ENCODE results near the gene KRTAP10-11. TPM values are rescaled to one million over a fixed set of nuclear protein-coding genes. Genes with fewer than 3 reads are reported as not detected.
"Not testable (repeated sequence)": the region's sequence is repeated elsewhere in the genome, so short reads cannot be mapped to it uniquely, and the experiment has no call there.

The KRTAP10-11 gene
- polyA plus RNA-seq (2014; cell fraction: cytosol; rRNA removed), result not detected in 2 replicates
- not detected in 2 replicates for polyA plus RNA-seq (2014; cell fraction: nucleus; rRNA removed)

- DNase-seq (ENCODE audit: low spot score), result not testable (repeated sequence)
Measured at GRCh38 chr21:44646366-44647221, at the start of gene KRTAP10-11. KRTAP10-11 (plus strand) TSS chr21:44646414; CDS start chr21:44646459, 45 bp downstream.

GRCh38 chr21:44598061-44598460 is 48.2 kb upstream of the KRTAP10-11 start:
- no peak for DNase-seq (ENCODE audit: low spot score)

- no peak for DNase-seq (ENCODE audit: low spot score)
Measured at GRCh38 chr21:44599264-44600029, 46.8 kb upstream of the KRTAP10-11 start.

GRCh38 chr21:44600118-44600978 is 45.9 kb upstream of the KRTAP10-11 start, which contains the start of gene KRTAP10-7:
KRTAP10-7 (plus strand) TSS chr21:44600597; CDS start chr21:44600622, 25 bp downstream.
- not testable (repeated sequence) for DNase-seq (ENCODE audit: low spot score)

GRCh38 chr21:44601091-44601490 is 45.1 kb upstream of the KRTAP10-11 start:
- not testable (repeated sequence) for DNase-seq (ENCODE audit: low spot score)

GRCh38 chr21:44601596-44602462 is 44.4 kb upstream of the KRTAP10-11 start:
- DNase-seq (ENCODE audit: low spot score), result no peak

- DNase-seq (ENCODE audit: low spot score), result no peak
Measured at GRCh38 chr21:44602463-44602850, 43.8 kb upstream of the KRTAP10-11 start.

- no peak for DNase-seq (ENCODE audit: low spot score)
Measured at GRCh38 chr21:44603109-44603875, 42.9 kb upstream of the KRTAP10-11 start.

GRCh38 chr21:44603911-44604310 is 42.3 kb upstream of the KRTAP10-11 start:
- no peak for DNase-seq (ENCODE audit: low spot score)

GRCh38 chr21:44606495-44606894 is 39.7 kb upstream of the KRTAP10-11 start:
- no peak for DNase-seq (ENCODE audit: low spot score)

- DNase-seq (ENCODE audit: low spot score), result no peak
Measured at GRCh38 chr21:44609193-44609592, 37.0 kb upstream of the KRTAP10-11 start.

GRCh38 chr21:44610157-44610843 is 35.9 kb upstream of the KRTAP10-11 start:
- DNase-seq (ENCODE audit: low spot score), result not testable (repeated sequence)

- no peak for DNase-seq (ENCODE audit: low spot score)
Measured at GRCh38 chr21:44611551-44611950, 34.7 kb upstream of the KRTAP10-11 start.

- no peak for DNase-seq (ENCODE audit: low spot score)
Measured at GRCh38 chr21:44612029-44612486, 34.2 kb upstream of the KRTAP10-11 start, which contains the start of gene KRTAP10-8. KRTAP10-8 (plus strand) TSS chr21:44612079; CDS start chr21:44612101, 22 bp downstream.

GRCh38 chr21:44612669-44613229 is 33.5 kb upstream of the KRTAP10-11 start:
- DNase-seq (ENCODE audit: low spot score), result no peak

- DNase-seq (ENCODE audit: low spot score), result no peak
Measured at GRCh38 chr21:44613386-44614155, 32.6 kb upstream of the KRTAP10-11 start.

- DNase-seq (ENCODE audit: low spot score), result no peak
Measured at GRCh38 chr21:44614161-44614631, 32.0 kb upstream of the KRTAP10-11 start.
